HepG2 (cell line): ENCODE results near the gene TOR2A. TPM values are rescaled to one million over a fixed set of nuclear protein-coding genes. Genes with fewer than 3 reads are reported as not detected.
A peak's percentile ranks its signal among the peaks of the same experiment; 100 is the strongest.

ENCODE experiments used
- DR1 ChIP-seq: sonication (generic); formaldehyde crosslinking; IDR thresholded peaks from 2 replicates; pipeline ENCODE4 v1.8.0; 2021; ENCODE audit warnings: mild to moderate bottlenecking, missing genetic modification reagents, inconsistent platforms
- FIP1L1 ChIP-seq: fragments of 200-400 bp; formaldehyde crosslinking; IDR thresholded peaks from 2 replicates; pipeline ENCODE4 v1.6.1; 2018; ENCODE audit warnings: low read depth, mild to moderate bottlenecking, low read length, moderate library complexity, borderline replicate concordance; ENCODE audit not compliant: insufficient read depth
- FOXP1 ChIP-seq, 2 experiments: fragments of 450-650 bp in 1 of 2; IDR thresholded peaks; 2 replicates each; pipeline ENCODE4 v1.6.1; 2017 to 2018; ENCODE audit warnings: antibody characterized with exemption in 1 of 2
- HOXA7 ChIP-seq: sonication (generic); formaldehyde crosslinking; IDR thresholded peaks from 2 replicates; pipeline ENCODE4 v1.8.1; 2022; ENCODE audit warnings: mild to moderate bottlenecking, missing genetic modification reagents, moderate library complexity
- HOXD1 ChIP-seq: sonication (generic); formaldehyde crosslinking; IDR thresholded peaks from 2 replicates; pipeline ENCODE4 v1.5.0; 2020; ENCODE audit warnings: missing genetic modification reagents
- MEIS1 ChIP-seq: sonication (generic); formaldehyde crosslinking; IDR thresholded peaks from 2 replicates; pipeline ENCODE4 v1.9.0; 2021; ENCODE audit warnings: mild to moderate bottlenecking, missing genetic modification reagents, moderate library complexity, borderline replicate concordance
- PHF21A ChIP-seq: sonication (generic); formaldehyde crosslinking; IDR thresholded peaks from 2 replicates; pipeline ENCODE4 v1.5.0; 2020; ENCODE audit warnings: mild to moderate bottlenecking, missing genetic modification reagents
- RELA ChIP-seq: sonication (generic); formaldehyde crosslinking; IDR thresholded peaks from 2 replicates; pipeline ENCODE4 v1.4.0; 2020; ENCODE audit warnings: missing genetic modification reagents
- SMC3 ChIP-seq: IDR thresholded peaks from 2 replicates; pipeline ENCODE4 v1.6.1; 2011; ENCODE audit warnings: low read length, improper control_type of control experiment
- SP140L ChIP-seq: sonication (generic); formaldehyde crosslinking; IDR thresholded peaks from 2 replicates; pipeline ENCODE4 v1.4.0; 2020; ENCODE audit warnings: missing genetic modification reagents, borderline replicate concordance
- TEAD2 ChIP-seq: sonication (generic); formaldehyde crosslinking; IDR thresholded peaks from 2 replicates; pipeline ENCODE4 v1.9.0; 2021; ENCODE audit warnings: missing genetic modification reagents
- ZBTB7A ChIP-seq: sonication (generic); formaldehyde crosslinking; IDR thresholded peaks from 2 replicates; pipeline ENCODE4 v1.8.0; 2022; ENCODE audit warnings: mild to moderate bottlenecking, missing genetic modification reagents
- ZNF124 ChIP-seq: sonication (generic); formaldehyde crosslinking; IDR thresholded peaks from 2 replicates; pipeline ENCODE4 v1.4.0; 2020; ENCODE audit warnings: missing genetic modification reagents
- ZNF607 ChIP-seq: sonication (generic); formaldehyde crosslinking; IDR thresholded peaks from 2 replicates; pipeline ENCODE4 v1.5.1; 2020; ENCODE audit warnings: missing genetic modification reagents, mild to moderate bottlenecking, borderline replicate concordance
- ZSCAN21 ChIP-seq: sonication (generic); formaldehyde crosslinking; IDR thresholded peaks from 2 replicates; pipeline ENCODE4 v1.8.0; 2022; ENCODE audit warnings: mild to moderate bottlenecking, missing genetic modification reagents, moderate library complexity, borderline replicate concordance
- polyA plus RNA-seq, 8 experiments: library from polyadenylated mRNA; depleted of rRNA in 3 of 8; stranded (reverse) in 7 of 8; unstranded in 1 of 8; fragments of >200 nt; fragmentation: Illumina TruSeq in 4 of 8; extraction: Trizol in 4 of 8; gene quantifications; 2 replicates each; pipeline versions ENCODE4 v1.2.1 to v1.2.3, GENCODE V29; 2011 to 2016; ENCODE audit warnings: low read depth in 4 of 8, missing spikeins in 1 of 8, mixed read lengths in 1 of 8; ENCODE audit not compliant: insufficient read depth in 1 of 8
- total RNA-seq, 5 experiments: library from RNA; depleted of rRNA; stranded (reverse); fragments of >200 nt; fragmentation: Illumina TruSeq; extraction: Trizol; gene quantifications; 2 replicates each; pipeline ENCODE4 v1.2.3, GENCODE V29; 2016; ENCODE audit warnings: low read depth in 1 of 5
- TF ChIP-seq, protein P1 (sequence below): sonication (generic); formaldehyde crosslinking; IDR thresholded peaks from 2 replicates; pipeline ENCODE4 v1.4.0; 2020; ENCODE audit warnings: missing genetic modification reagents
- TF ChIP-seq, protein P2 (sequence below), 2 experiments: fragments of 450-650 bp in 1 of 2; sonication (generic) in 1 of 2; formaldehyde crosslinking; IDR thresholded peaks; 2 replicates each; pipeline versions ENCODE4 v1.5.0 to v1.8.0; 2020 to 2022; ENCODE audit warnings: mild to moderate bottlenecking in 1 of 2, missing genetic modification reagents in 1 of 2
- TF ChIP-seq, protein P3 (sequence below): sonication (generic); formaldehyde crosslinking; conservative IDR thresholded peaks from 2 replicates; pipeline ENCODE4 v1.4.0; 2020; ENCODE audit warnings: missing genetic modification reagents
- TF ChIP-seq, protein P4 (sequence below): sonication (generic); formaldehyde crosslinking; IDR thresholded peaks from 2 replicates; pipeline ENCODE4 v1.8.0; 2022; ENCODE audit warnings: missing genetic modification reagents, mild to moderate bottlenecking, inconsistent platforms, borderline replicate concordance
- TF ChIP-seq, protein P5 (sequence below): IDR thresholded peaks from 2 replicates; pipeline ENCODE4 v1.6.1; 2016; ENCODE audit warnings: mild to moderate bottlenecking
- TF ChIP-seq, protein P6 (sequence below): sonication (generic); formaldehyde crosslinking; IDR thresholded peaks from 2 replicates; pipeline ENCODE4 v1.4.0; 2020; ENCODE audit warnings: mild to moderate bottlenecking, missing genetic modification reagents

The TOR2A gene
- total and polyA plus RNA-seq, 2 of the 13 experiments (the other 11 are each of a cell fraction or from before 2014, with no cell fraction given) = 3.5 to 7.2 TPM

DNA sequence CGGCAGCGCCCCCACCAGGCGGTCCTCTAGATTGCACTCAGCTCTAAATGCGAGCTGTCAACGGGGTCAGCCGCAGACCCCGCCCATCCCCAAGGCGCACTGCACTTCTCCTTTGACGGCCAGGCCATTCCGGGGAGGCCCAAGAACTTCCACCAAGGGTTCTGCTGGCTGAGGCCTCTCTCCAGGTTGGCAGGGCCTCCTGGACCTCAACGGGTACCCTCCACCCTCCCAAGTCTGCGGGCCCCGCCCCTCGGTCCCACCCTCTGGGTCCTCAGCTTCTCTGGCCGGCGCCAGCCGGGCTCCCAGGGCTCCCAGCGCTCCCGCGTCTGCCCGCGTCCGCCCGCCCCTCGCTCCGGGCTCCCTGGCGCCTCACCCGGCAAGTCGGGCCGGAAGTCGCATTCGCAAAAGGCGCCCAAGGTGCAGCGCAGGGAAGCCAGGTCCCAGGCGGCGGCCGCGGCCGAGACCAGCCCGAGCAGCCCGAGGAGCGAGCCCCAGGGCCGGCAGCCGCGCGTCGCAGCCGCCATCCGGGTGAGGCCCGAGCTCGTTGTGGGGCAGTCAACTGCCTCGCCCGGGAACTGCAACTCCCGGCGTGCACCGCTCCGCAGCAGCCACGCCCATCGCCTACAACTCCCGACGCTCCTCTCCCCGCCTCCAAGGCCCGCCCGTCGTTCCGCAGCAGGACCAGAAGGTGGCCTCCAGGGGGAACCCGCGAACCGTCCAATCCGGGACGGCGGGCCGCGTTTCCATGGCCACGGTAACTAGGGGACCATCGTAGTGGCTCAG, at the start of gene TOR2A (continued):
- TF ChIP-seq, protein P1, sequence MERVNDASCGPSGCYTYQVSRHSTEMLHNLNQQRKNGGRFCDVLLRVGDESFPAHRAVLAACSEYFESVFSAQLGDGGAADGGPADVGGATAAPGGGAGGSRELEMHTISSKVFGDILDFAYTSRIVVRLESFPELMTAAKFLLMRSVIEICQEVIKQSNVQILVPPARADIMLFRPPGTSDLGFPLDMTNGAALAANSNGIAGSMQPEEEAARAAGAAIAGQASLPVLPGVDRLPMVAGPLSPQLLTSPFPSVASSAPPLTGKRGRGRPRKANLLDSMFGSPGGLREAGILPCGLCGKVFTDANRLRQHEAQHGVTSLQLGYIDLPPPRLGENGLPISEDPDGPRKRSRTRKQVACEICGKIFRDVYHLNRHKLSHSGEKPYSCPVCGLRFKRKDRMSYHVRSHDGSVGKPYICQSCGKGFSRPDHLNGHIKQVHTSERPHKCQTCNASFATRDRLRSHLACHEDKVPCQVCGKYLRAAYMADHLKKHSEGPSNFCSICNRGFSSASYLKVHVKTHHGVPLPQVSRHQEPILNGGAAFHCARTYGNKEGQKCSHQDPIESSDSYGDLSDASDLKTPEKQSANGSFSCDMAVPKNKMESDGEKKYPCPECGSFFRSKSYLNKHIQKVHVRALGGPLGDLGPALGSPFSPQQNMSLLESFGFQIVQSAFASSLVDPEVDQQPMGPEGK = peak; percentile 38; the same call in 1 of the 2 replicates
- TF ChIP-seq DR1 (CRISPR knock-in tag) (0 out of 2 replicates have a peak, but pooled peaks have one; percentile 27), ZNF124 (no peak; the same call in 1 of the 2 replicates), ZSCAN21 (CRISPR knock-in tag) (peak; percentile 73), TEAD2 (CRISPR knock-in tag) (no peak), FOXP1 (IDR thresholded peaks at IDR 0.05) (no peak), FOXP1 (CRISPR knock-in tag; IDR thresholded peaks at IDR 0.05) (no peak), MEIS1 (peak; percentile 68; the same call in 1 of the 2 replicates), FIP1L1 (no peak), SP140L (CRISPR knock-in tag) (no peak), ZBTB7A (CRISPR knock-in tag) (0 out of 2 replicates have a peak, but pooled peaks have one; percentile 12), RELA (CRISPR knock-in tag) (no peak), SMC3 (peak; percentile 65), HOXD1 (CRISPR knock-in tag) (peak; percentile 72; the same call in 1 of the 2 replicates), ZNF607 (peak; percentile 52; the same call in 1 of the 2 replicates), PHF21A (peak; percentile 71; the same call in 1 of the 2 replicates), HOXA7 (CRISPR knock-in tag) (no peak)
- TF ChIP-seq, protein P2, sequence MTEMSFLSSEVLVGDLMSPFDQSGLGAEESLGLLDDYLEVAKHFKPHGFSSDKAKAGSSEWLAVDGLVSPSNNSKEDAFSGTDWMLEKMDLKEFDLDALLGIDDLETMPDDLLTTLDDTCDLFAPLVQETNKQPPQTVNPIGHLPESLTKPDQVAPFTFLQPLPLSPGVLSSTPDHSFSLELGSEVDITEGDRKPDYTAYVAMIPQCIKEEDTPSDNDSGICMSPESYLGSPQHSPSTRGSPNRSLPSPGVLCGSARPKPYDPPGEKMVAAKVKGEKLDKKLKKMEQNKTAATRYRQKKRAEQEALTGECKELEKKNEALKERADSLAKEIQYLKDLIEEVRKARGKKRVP (CRISPR knock-in tag; IDR thresholded peaks at IDR 0.05) = no peak
- TF ChIP-seq, protein P3, sequence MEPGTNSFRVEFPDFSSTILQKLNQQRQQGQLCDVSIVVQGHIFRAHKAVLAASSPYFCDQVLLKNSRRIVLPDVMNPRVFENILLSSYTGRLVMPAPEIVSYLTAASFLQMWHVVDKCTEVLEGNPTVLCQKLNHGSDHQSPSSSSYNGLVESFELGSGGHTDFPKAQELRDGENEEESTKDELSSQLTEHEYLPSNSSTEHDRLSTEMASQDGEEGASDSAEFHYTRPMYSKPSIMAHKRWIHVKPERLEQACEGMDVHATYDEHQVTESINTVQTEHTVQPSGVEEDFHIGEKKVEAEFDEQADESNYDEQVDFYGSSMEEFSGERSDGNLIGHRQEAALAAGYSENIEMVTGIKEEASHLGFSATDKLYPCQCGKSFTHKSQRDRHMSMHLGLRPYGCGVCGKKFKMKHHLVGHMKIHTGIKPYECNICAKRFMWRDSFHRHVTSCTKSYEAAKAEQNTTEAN (CRISPR knock-in tag) = 0 out of 2 replicates have a peak, but pooled peaks have one; percentile 24
- TF ChIP-seq, protein P4, sequence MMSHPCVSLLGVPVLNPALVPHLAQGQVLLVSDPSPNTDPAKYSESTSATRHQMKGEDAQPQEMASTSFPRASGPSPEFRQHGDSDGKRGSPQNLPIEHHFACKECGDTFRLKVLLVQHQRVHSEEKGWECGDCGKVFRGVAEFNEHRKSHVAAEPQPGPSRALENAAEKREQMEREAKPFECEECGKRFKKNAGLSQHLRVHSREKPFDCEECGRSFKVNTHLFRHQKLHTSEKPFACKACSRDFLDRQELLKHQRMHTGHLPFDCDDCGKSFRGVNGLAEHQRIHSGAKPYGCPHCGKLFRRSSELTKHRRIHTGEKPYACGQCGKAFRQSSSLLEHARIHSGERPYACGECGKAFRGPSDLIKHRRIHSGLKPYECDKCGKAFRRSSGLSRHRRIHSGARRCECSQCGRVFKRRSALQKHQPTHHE (CRISPR knock-in tag) = no peak
- TF ChIP-seq, protein P5, sequence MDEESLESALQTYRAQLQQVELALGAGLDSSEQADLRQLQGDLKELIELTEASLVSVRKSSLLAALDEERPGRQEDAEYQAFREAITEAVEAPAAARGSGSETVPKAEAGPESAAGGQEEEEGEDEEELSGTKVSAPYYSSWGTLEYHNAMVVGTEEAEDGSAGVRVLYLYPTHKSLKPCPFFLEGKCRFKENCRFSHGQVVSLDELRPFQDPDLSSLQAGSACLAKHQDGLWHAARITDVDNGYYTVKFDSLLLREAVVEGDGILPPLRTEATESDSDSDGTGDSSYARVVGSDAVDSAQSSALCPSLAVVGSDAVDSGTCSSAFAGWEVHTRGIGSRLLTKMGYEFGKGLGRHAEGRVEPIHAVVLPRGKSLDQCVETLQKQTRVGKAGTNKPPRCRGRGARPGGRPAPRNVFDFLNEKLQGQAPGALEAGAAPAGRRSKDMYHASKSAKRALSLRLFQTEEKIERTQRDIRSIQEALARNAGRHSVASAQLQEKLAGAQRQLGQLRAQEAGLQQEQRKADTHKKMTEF = peak; percentile 76
- TF ChIP-seq, protein P6, sequence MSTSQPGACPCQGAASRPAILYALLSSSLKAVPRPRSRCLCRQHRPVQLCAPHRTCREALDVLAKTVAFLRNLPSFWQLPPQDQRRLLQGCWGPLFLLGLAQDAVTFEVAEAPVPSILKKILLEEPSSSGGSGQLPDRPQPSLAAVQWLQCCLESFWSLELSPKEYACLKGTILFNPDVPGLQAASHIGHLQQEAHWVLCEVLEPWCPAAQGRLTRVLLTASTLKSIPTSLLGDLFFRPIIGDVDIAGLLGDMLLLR (CRISPR knock-in tag) = no peak; the same call in 1 of the 2 replicates
